Measurements from ENCODE around the gene LARP1B. TPM values are rescaled to one million over a fixed set of nuclear protein-coding genes. Genes with fewer than 3 reads are reported as not detected.

The LARP1B gene
- total RNA-seq, 6 experiments from 2014 or later, result 11.1 to 12.4 (median 11.6) TPM

Other genes with a start within 250 kb of the LARP1B start
- gene PLK4, start 180.4 kb upstream of the LARP1B start, total RNA-seq (2021; fragmentation: NEBNext Ultra II Directional; extraction: Animal tissue kit (Norgen Biotek cat#: 25700)), result 10 to 100 TPM in 5 of 6 experiments, 1 to 10 TPM in 1; 5.8 to 17.8 (median 14.7) TPM
- 10 to 100 TPM; 14.6 to 18.9 (median 17.4) TPM for gene MFSD8, start 96.1 kb upstream of the LARP1B start, total RNA-seq (2021; fragmentation: NEBNext Ultra II Directional; extraction: Animal tissue kit (Norgen Biotek cat#: 25700))
- gene ABHD18, start 95.9 kb upstream of the LARP1B start, total RNA-seq (2021; fragmentation: NEBNext Ultra II Directional; extraction: Animal tissue kit (Norgen Biotek cat#: 25700)), result 1 to 10 TPM; 4.0 to 4.9 (median 4.3) TPM
- gene PGRMC2, start 226.5 kb downstream of the LARP1B start, total RNA-seq (2021; fragmentation: NEBNext Ultra II Directional; extraction: Animal tissue kit (Norgen Biotek cat#: 25700)), result 100 to 1,000 TPM; 116 to 185 (median 129) TPM